ENCODE results near the gene NOM1.

- TF ChIP-seq EZH2 (IDR thresholded peaks at IDR 0.05; ENCODE audit: borderline replicate concordance, insufficient read depth, low read depth, low read length, poor library complexity, severe bottlenecking) (no peak), CTCF (IDR thresholded peaks at IDR 0.05) (no peak)
Measured at GRCh38 chr7:156968183-156968582, 18.7 kb downstream of the NOM1 start.

Data from B cell (primary cell).